Stomach smooth muscle (tissue), 2 donors: ENCODE results near the gene LINGO3.
A peak's percentile ranks its signal among the peaks of the same experiment; 100 is the strongest.

Source experiments
- H3K27ac ChIP-seq: one replicate; pipeline ENCODE4 v1.7.0; 2013; ENCODE audit warnings: mild to moderate bottlenecking, low read length, inconsistent platforms
- H3K27me3 ChIP-seq, 2 donors: one replicate each; pipeline ENCODE4 v1.7.0; 2013; ENCODE audit warnings: low read length in 2 of 2; ENCODE audit not compliant: insufficient read depth in 2 of 2, control insufficient read depth in 1 of 2
- H3K36me3 ChIP-seq, 2 donors: one replicate each; pipeline ENCODE4 v1.7.0; 2013; ENCODE audit warnings: low read length in 2 of 2; ENCODE audit not compliant: control insufficient read depth in 2 of 2, insufficient read depth in 2 of 2
- H3K4me1 ChIP-seq: one replicate; pipeline ENCODE4 v1.7.0; 2013; ENCODE audit warnings: low read length; ENCODE audit not compliant: control insufficient read depth, insufficient read depth
- H3K4me3 ChIP-seq, 2 donors: one replicate each; pipeline ENCODE4 v1.7.0; 2013; ENCODE audit warnings: low read length in 2 of 2
- H3K9ac ChIP-seq, 2 donors: one replicate each; pipeline ENCODE4 v1.7.0; 2013; ENCODE audit warnings: low read length in 2 of 2, mild to moderate bottlenecking in 1 of 2
- H3K9me3 ChIP-seq, 2 donors: one replicate each; pipeline ENCODE4 v1.7.0; 2013; ENCODE audit warnings: low read length in 2 of 2; ENCODE audit not compliant: control insufficient read depth in 2 of 2
- donor health status: healthy.
- donor health status: Pancreatic carcinoma.

The LINGO3 gene

DNA sequence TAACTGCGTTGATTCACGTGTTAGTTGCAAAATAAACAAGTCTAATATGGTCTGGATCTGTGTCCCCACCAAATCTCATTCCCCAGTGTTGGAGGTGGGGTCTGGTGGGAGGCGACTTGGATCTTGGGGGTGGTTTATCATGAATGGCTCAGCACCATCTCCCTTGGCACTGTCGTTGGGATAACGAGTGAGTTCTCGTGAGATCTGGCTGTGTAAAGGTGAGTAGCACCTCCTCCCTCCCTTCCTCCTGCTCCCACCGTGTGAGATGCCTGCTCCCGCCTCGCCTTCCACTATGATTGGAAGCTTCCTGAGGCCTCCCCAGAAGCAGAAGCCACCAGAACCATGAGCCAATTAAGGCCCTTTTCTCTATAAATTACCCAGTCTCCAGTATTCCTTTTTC is 30.8 kb downstream of the LINGO3 start:
- Histone ChIP-seq H3K9ac (no peak overlapping the region), H3K4me3 (no peak overlapping the region), H3K9me3 (no peaks in the 10 kb centered on the region), H3K27me3 (no peaks in the 10 kb centered on the region), H3K4me1 (peaks cover 40% of the 10 kb centered on the region), H3K27ac (no peak overlapping the region), H3K36me3 (peaks cover 8 to 9% of the 10 kb centered on the region in 2 donors)

DNA sequence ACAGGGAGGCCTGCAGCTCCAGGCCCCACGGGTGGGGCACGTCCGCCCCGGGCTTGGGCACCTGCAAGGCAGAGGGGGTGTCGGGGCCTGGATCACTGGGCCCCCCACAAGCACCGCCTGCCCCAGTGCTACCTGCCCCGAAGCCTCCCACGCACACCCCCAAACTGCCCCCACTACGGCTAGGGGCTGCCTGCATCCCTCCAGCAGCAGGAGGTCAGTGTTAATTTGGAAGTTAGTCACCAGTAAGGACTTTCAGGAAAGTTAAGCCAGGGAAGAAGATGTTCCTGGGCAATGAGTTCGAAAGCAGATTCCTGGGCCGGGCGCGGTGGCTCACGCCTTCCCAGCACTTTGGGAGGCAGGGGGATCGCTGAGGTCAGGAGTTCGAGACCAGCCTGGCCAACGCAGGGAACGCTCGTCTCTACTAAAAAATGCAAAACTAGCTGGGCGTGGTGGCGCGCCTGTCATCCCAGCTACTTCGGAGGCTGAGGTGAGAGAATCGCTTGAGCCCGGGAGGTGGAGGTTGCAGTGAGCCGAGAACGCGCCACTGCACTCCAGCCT is 31.4 kb downstream of the LINGO3 start:
- peaks cover 9 to 11% of the 10 kb centered on the region in 2 donors for H3K36me3 ChIP-seq
- no peaks in the 10 kb centered on the region for H3K9me3 ChIP-seq
- H3K4me1 ChIP-seq: peaks cover 40% of the 10 kb centered on the region
- no peaks in the 10 kb centered on the region for H3K27me3 ChIP-seq
- no peak overlapping the region for H3K27ac ChIP-seq
- no peak overlapping the region for H3K4me3 ChIP-seq
- H3K9ac ChIP-seq: no peak overlapping the region

DNA sequence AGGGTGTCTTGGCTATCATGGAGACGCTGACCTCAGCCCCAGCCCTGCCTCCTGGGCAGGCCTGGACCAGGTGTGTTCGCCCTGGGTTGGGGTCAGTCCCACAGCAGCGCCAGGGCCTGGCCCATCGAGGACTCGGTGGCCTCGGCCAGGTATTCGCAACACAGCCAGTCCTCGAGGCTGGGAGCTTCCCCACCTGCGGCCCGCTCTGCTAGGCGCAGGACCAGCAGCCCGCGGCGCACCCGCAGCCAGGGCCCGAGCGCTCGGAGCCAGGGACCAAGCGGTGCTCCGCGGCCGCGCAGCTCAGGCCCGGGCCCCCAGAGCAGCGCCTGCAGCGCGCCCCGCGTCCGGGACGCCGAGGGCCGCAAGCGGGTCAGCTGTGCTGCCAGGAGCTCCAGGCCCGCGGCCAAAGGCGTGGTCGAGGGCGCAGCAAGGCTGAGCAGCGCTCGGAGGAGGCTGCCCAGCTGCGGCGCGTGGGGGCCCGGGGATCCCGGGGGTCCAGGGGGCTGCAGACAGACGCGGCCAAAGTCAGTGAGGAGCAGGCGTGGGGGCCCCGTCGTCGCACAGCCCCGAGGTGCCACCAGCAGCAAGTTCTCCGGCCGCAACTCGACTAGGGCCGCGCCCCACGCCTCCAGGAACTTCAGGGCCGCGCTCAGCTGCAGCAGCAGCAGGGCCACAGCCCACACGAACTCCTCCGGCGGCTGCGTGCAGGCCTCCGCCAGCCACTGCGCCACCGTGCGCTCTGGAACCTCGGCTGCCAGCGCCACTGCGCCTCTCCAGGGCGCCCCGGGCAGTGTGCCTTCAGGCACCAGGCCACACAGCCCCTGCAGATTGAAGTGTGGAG is 32.1 kb downstream of the LINGO3 start:
- peak overlapping the region in 1 of 2 donors; percentile 15 for H3K4me3 ChIP-seq

GRCh38 chr19:2274931-2275535 is 32.9 kb downstream of the LINGO3 start:
- H3K36me3 ChIP-seq: peaks cover 9 to 11% of the 10 kb centered on the region in 2 donors
- H3K4me1 ChIP-seq: peaks cover 47% of the 10 kb centered on the region

More for the DNA sequence above, 32.1 kb downstream of the LINGO3 start:
- H3K27ac ChIP-seq: no peak overlapping the region
- no peaks in the 10 kb centered on the region for H3K9me3 ChIP-seq
- peaks cover 47% of the 10 kb centered on the region for H3K4me1 ChIP-seq
- H3K27me3 ChIP-seq: no peaks in the 10 kb centered on the region
- no peak overlapping the region for H3K9ac ChIP-seq
- H3K36me3 ChIP-seq: peaks cover 9 to 11% of the 10 kb centered on the region in 2 donors

GRCh38 chr19:2274185-2274711 is 33.7 kb downstream of the LINGO3 start:
- Histone ChIP-seq H3K27ac (peak overlapping the region; percentile 66), H3K9ac (peak overlapping the region in 1 of 2 donors; percentile 48), H3K36me3 (peaks cover 9 to 11% of the 10 kb centered on the region in 2 donors), H3K4me1 (peaks cover 47% of the 10 kb centered on the region), H3K9me3 (no peaks in the 10 kb centered on the region), H3K4me3 (peak overlapping the region in 1 of 2 donors; percentile 65), H3K27me3 (no peaks in the 10 kb centered on the region)

More at GRCh38 chr19:2274931-2275535, 32.9 kb downstream of the LINGO3 start:
- Histone ChIP-seq H3K9ac (no peak overlapping the region), H3K27ac (no peak overlapping the region), H3K27me3 (no peaks in the 10 kb centered on the region), H3K4me3 (no peak overlapping the region), H3K9me3 (no peaks in the 10 kb centered on the region)

DNA sequence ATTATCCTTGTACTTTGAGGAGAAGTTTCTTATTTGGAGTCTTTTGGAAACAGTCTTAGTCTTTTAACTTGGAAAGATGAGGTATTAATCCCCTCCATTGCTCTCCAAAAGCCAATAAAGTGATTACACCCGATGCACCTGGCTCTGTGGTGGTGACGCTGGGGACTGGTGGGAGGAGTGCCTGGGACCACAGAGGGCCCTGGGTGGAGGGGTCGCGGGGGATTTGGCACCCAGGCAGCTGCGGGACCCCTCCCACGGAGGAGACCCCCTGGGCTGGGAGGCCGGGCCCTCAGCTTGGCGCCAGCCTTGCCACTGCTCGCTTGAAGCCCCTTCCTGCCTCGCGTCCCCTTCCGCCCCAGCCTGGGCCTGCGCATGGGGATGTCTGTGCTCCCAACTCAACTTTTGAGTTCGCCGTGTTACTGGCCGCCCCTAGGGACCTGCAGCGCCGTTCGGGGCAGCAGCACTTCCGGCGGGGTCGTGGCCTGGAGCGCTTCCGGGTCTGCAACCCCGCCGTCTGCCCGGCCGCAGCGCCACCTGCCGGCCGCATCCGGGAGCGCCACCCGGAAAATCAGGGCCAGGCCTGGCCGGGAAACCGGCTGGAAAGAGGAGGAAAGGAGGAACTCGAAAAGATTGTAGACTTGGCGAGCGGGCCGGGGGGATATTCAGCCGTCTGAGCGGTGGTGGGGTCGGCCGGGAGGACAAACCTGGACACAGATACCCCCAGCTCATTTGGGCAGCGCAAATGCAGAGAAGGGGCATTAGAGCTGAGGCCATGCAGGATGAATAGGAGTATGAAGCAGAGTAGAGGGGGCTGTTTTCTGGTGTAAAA is 34.4 kb downstream of the LINGO3 start:
- no peaks in the 10 kb centered on the region for H3K9me3 ChIP-seq
- H3K27me3 ChIP-seq: no peaks in the 10 kb centered on the region
- peak overlapping the region in 1 of 2 donors; percentile 48 for H3K9ac ChIP-seq
- peak overlapping the region; percentile 66 for H3K27ac ChIP-seq
- peaks cover 9 to 11% of the 10 kb centered on the region in 2 donors for H3K36me3 ChIP-seq
- peaks cover 47% of the 10 kb centered on the region for H3K4me1 ChIP-seq
- peak overlapping the region in 1 of 2 donors; percentile 65 for H3K4me3 ChIP-seq

DNA sequence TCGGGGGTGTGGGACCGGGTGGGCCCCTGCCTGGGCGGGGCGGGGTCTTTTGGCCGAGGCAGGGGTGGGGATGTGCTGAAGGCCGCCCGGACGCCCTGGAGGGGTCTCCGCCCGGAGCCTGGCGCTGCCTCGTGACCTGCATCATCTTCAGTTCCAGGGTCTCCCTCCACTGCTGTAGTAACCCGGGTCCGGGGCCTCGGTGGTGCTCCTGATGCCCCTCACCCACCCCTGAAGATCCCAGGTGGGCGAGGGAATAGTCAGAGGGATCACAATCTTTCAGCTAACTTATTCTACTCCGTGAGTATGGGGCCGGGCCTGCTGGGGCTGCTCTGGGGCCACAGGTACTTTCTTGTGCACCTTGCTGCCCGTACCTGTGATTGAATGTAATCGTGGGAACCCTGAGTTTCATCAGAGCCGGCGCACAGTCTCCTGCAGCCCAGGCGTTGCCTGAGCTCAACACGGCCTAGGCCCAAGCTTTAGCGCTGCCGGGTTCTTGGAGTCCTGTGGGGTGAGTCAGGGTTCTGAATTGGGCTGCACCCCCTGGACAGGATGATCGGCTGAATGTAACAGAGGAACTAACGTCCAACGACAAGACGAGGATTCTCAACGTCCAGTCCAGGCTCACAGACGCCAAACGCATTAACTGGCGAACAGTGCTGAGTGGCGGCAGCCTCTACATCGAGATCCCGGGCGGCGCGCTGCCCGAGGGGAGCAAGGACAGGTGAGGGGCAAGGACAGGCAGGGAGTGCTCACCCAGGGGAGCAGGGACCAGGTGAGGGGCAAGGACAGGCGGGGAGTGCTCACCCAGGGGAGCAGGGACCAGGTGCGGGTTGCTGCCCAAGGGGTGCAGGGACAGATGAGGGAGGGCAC is 36.5 kb downstream of the LINGO3 start:
- Histone ChIP-seq H3K4me3 (peak overlapping the region; percentile 78 to 93), H3K9me3 (no peaks in the 10 kb centered on the region), H3K36me3 (peaks cover 9 to 11% of the 10 kb centered on the region in 2 donors), H3K27me3 (no peaks in the 10 kb centered on the region), H3K9ac (peak overlapping the region; percentile 62 to 89), H3K4me1 (peaks cover 51% of the 10 kb centered on the region), H3K27ac (peak overlapping the region; percentile 84)

DNA sequence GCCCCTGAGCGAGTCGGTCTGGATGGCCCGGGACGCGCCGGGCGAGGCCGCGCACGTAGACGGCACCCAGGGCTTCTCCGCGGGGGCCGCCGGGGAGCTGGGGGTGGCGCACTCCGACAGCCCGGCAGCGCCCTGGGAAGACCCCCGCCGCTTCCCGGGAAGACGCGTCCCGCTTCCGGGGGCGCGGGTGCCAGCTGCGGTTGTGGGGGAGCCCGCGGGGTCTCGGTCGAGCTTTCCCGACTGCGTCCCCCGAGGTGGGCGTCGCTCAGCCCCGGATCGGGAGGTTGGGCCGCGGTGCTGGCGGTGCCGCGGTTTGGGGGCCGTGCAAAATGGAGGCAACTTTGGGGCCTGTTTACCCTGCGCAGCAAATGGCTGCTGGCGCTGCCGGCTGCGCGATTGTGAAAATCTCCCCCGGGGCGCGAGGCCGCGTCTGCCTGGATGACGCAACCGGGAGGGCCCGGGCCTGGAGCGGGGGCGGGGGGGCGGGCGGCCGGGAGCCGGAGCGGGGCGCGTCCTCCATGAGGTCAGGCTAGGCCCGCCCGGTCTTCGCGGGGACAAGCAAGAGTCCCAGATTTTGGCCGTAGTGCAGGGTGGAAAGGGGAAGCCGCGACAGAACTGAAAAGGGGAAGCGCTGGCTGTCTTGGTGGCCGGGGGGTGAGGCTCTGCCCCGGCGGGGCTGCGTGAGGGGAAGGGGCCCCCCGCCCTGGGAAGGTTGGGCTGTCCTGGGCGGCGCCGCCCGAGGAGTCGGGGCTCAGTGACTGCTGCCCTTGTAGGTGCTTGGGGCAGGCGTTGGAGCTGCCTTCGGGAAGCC is 37.3 kb downstream of the LINGO3 start:
- no peaks in the 10 kb centered on the region for H3K27me3 ChIP-seq
- H3K27ac ChIP-seq: peak overlapping the region; percentile 94
- peaks cover 45% of the 10 kb centered on the region for H3K4me1 ChIP-seq
- peak overlapping the region; percentile 87 to 93 for H3K4me3 ChIP-seq
- H3K36me3 ChIP-seq: peaks cover 9 to 11% of the 10 kb centered on the region in 2 donors
- H3K9me3 ChIP-seq: no peaks in the 10 kb centered on the region
- H3K9ac ChIP-seq: peak overlapping the region; percentile 87 to 92

GRCh38 chr19:2270157-2270422 is 37.9 kb downstream of the LINGO3 start:
- H3K36me3 ChIP-seq: peaks cover 9 to 11% of the 10 kb centered on the region in 2 donors
- H3K4me3 ChIP-seq: peak overlapping the region; percentile 87 to 93
- H3K9me3 ChIP-seq: no peaks in the 10 kb centered on the region
- peak overlapping the region; percentile 94 for H3K27ac ChIP-seq
- peaks cover 39% of the 10 kb centered on the region for H3K4me1 ChIP-seq
- peak overlapping the region; percentile 87 to 92 for H3K9ac ChIP-seq
- no peaks in the 10 kb centered on the region for H3K27me3 ChIP-seq
